Cerebellar cortex (tissue), 1 donor: Measurements from ENCODE around the gene RNF11.
A peak's percentile ranks its signal among the peaks of the same experiment; 100 is the strongest.
"Not testable (repeated sequence)": the region's sequence is repeated elsewhere in the genome, so short reads cannot be mapped to it uniquely, and the experiment has no call there.

Experiments
- DNase-seq: peaks from one replicate; pipeline ENCODE4 v3.0.0-alpha.2; 2015; ENCODE audit warnings: low spot score

RNF11 gene

GRCh38 chr1:51235673-51236530 is at the start of gene RNF11:
RNF11 (plus strand) TSS chr1:51236273; CDS start chr1:51236757, 484 bp downstream.
- DNase-seq = peak; percentile 90

GRCh38 chr1:51188230-51188629 is 47.8 kb upstream of the RNF11 start:
- DNase-seq = no peak

- peak; percentile 66 for DNase-seq
These were observed 46.5 kb upstream of the RNF11 start for GRCh38 chr1:51189421-51190073.

GRCh38 chr1:51190961-51191360 is 45.1 kb upstream of the RNF11 start:
- no peak for DNase-seq

- peak; percentile 80 for DNase-seq
These were observed 43.7 kb upstream of the RNF11 start for GRCh38 chr1:51192213-51192843.

- DNase-seq = no peak
These were observed 42.5 kb upstream of the RNF11 start for GRCh38 chr1:51193564-51193963.

- DNase-seq = no peak
These were observed 32.8 kb upstream of the RNF11 start for GRCh38 chr1:51203121-51203873.

- no peak for DNase-seq
These were observed 32.2 kb upstream of the RNF11 start for GRCh38 chr1:51203874-51204245.

GRCh38 chr1:51210055-51210454 is 26.0 kb upstream of the RNF11 start:
- no peak for DNase-seq

- DNase-seq = no peak
These were observed 25.4 kb upstream of the RNF11 start for GRCh38 chr1:51210676-51211075.

GRCh38 chr1:51214615-51215131 is 21.4 kb upstream of the RNF11 start:
- no peak for DNase-seq

- no peak for DNase-seq
These were observed 20.9 kb upstream of the RNF11 start for GRCh38 chr1:51215169-51215568.

- DNase-seq = no peak
These were observed 19.4 kb upstream of the RNF11 start for GRCh38 chr1:51216631-51217030.

- DNase-seq = no peak
These were observed 19.0 kb upstream of the RNF11 start for GRCh38 chr1:51217101-51217500.

GRCh38 chr1:51218570-51218969 is 17.5 kb upstream of the RNF11 start:
- no peak for DNase-seq

- no peak for DNase-seq
These were observed 17.1 kb upstream of the RNF11 start for GRCh38 chr1:51219022-51219421.

GRCh38 chr1:51221529-51221928 is 14.5 kb upstream of the RNF11 start:
- not testable (repeated sequence) for DNase-seq

- no peak for DNase-seq
These were observed 13.8 kb upstream of the RNF11 start for GRCh38 chr1:51222136-51222787.

- no peak for DNase-seq
These were observed 13.3 kb upstream of the RNF11 start for GRCh38 chr1:51222809-51223208.

- no peak for DNase-seq
These were observed 11.8 kb upstream of the RNF11 start for GRCh38 chr1:51224255-51224654.

- DNase-seq = not testable (repeated sequence)
These were observed 8.7 kb upstream of the RNF11 start for GRCh38 chr1:51227231-51227960.
